Activated T-cell treated with anti-CD3 and anti-CD28 coated beads for 4 hours (primary cell): ENCODE results near the gene RRAGC.
"Not testable (repeated sequence)": the region's sequence is repeated elsewhere in the genome, so short reads cannot be mapped to it uniquely, and the experiment has no call there.

Experiments
- DNase-seq: peaks from one replicate; pipeline ENCODE4 v3.0.0-alpha.2; 2020

Gene RRAGC

GRCh38 chr1:38852780-38853179 is 6.8 kb downstream of the RRAGC start:
- no peak for DNase-seq

DNA sequence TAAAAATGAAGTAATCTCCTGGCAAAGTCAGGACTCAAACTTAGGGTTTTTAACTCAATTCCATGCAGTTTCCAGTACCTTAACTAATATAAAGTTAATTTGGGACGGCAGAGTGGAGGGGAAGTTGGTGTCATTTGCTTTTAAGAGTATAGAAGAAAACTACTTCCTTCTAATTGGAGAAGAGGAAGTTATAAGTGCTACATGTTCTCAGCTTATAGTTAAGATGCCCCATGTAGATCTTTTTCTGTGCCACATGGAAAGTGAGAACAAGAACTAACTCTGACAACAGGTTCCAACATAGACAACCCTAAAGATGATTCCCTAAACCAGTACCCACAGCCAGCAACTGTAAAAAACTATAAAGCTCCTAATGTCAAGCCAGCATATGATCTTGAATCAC is 11.5 kb downstream of the RRAGC start:
- no peak for DNase-seq

DNA sequence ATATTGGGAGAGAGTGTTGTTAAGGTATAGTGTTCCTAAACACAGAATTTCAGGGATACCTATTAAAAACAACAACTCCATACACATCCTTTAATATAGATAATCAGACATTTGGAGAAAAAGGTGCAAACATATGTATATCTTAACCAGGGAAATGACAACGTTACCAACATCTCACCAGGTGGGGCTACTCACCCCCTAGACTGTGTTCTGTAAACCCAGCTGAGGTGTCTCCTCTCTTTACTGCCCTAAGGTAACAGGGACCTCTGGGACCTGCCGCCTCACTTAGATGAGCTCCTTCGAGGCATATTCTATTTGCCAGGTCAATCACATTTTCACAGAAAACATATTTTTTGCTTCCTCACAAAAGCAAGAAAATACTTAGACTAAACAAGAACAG is 13.4 kb downstream of the RRAGC start:
- DNase-seq = no peak

GRCh38 chr1:38845088-38845487 is 14.5 kb downstream of the RRAGC start:
- DNase-seq = not testable (repeated sequence)

- no peak for DNase-seq
Measured at GRCh38 chr1:38840281-38840680, 19.3 kb downstream of the RRAGC start.

GRCh38 chr1:38839363-38839762 is 20.2 kb downstream of the RRAGC start:
- DNase-seq = no peak

DNA sequence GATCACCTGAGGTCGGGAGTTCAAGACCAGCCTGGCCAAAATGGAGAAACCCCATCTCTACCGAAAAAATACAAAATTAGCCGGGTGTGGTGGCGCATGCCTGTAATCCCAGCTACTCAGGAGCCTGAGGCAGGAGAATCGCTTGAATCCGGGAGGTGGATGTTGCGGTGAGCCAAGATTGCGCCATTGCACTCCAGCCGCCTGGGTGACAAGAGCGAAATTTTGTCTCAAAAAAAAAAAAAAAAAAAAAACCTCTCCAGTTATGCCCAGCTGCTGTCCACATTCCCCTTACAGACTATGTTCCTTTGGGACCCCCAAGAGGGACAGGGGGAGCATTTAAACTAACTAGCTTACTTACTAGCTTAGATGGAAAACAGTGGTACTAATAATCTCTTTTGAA is 23.3 kb downstream of the RRAGC start:
- DNase-seq = not testable (repeated sequence)

GRCh38 chr1:38834937-38835827 is 24.4 kb downstream of the RRAGC start:
- peak; percentile 44 for DNase-seq

- no peak for DNase-seq
Measured at GRCh38 chr1:38834221-38834782, 25.3 kb downstream of the RRAGC start.

- DNase-seq = no peak
Measured at GRCh38 chr1:38833146-38833545, 26.4 kb downstream of the RRAGC start.

DNA sequence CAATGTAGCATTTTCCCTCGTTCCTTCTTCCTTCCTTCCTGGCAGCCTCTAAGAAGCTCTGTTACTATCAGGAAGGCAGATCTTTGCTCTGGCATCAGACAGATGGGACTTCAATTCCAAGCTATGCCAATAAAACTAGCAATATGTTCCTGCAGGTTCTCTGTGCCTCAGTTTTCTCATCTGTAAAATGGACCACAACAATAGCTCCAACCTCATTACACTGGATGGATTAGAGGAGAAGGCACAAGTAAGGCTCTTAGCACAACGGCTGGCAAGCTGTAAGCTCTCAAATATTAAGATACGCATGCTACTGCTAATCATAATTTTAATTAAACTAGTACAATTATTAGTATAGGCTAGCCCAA is 27.2 kb downstream of the RRAGC start:
- DNase-seq = no peak

DNA sequence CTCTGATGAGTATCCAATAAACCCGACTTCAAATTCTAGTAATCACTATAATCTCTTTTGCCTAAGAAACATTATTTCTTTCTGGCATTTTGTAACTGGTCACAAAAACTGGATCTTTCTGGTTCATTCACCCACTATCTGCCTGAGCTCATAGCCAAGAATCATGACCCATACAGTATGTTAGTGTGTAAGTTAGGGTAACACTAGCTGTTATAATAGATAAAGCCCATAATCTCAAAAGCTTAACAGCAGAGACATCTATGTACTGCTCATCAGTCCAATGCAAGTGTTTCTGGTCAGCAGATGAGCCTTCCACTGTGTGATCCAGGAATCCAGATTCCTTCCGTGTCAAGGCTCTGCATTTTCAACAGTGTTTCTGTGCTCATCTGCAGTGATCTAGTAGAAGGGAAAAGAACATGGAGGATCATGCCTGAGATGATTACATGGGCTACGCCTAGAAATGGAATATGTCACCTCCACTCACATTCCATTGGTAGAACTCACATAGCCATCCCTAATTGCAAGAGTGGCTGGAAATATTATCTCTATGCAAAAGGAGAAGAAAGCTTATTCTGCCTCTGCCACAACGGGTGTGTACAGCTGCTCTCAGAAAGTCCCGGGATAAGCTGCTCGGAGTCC is 27.7 kb downstream of the RRAGC start:
- DNase-seq = no peak

- DNase-seq = no peak
Measured at GRCh38 chr1:38829368-38829767, 30.2 kb downstream of the RRAGC start.

DNA sequence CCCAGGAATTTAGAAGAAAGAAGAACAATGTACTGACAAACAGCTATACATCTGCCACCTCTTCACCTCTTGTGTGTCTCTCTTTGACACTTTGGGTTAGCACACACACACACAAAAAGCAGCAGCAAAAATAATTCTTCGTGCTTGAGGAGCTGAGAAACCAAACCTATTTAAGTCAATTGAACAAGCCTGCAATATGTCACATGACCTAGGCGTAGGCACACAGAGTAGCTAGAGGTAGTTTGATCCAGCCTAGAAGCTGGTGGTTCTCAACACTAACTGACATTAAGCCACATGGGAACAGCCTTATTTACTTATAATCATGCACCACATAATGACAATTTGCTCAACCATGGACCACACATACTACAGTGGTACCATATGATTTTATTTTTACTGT is 32.3 kb downstream of the RRAGC start:
- DNase-seq = no peak

GRCh38 chr1:38826886-38827285 is 32.7 kb downstream of the RRAGC start:
- no peak for DNase-seq

DNA sequence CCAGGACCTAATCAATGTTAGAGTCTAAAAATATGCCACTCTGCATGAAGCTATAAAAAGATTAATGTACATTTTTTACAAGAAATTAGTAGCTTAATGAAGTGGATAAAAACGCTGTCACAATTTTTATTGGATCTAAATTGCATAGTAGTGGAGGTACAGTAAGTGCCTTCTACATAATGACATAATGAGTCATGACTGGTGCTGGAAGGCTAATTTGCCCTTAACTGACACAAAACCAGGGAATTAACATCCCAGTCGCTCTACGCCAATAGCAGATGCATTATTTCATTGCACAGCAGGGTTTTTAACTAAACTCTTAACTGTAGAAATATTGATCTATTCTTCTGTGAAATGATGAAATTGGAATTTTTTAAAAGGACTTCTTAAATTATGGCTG is 33.3 kb downstream of the RRAGC start:
- no peak for DNase-seq

GRCh38 chr1:38820860-38821259 is 38.7 kb downstream of the RRAGC start:
- DNase-seq = no peak

DNA sequence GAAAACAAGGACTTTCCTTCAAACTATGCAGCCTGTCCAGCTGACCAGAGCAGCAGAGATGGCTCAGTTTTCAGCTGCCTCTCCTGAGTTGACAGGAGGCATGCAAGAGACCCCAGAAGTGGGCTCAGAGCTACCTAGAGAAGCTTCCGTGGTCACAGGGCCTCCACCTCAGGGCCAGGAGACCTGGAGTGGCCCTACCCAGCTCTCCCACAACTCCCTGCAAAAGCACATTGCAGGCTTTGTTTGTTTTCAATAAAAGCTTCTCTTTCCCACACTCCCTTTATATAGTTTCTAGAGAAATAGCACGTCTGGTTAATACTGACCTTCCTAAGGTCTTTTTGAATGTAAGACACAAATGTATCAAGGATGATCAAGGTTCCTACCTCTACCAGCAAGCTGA is 40.1 kb downstream of the RRAGC start:
- DNase-seq = no peak

- DNase-seq = no peak
Measured at GRCh38 chr1:38819040-38819439, 40.5 kb downstream of the RRAGC start.

GRCh38 chr1:38818175-38818976 is 41.2 kb downstream of the RRAGC start:
- peak; percentile 43 for DNase-seq

DNA sequence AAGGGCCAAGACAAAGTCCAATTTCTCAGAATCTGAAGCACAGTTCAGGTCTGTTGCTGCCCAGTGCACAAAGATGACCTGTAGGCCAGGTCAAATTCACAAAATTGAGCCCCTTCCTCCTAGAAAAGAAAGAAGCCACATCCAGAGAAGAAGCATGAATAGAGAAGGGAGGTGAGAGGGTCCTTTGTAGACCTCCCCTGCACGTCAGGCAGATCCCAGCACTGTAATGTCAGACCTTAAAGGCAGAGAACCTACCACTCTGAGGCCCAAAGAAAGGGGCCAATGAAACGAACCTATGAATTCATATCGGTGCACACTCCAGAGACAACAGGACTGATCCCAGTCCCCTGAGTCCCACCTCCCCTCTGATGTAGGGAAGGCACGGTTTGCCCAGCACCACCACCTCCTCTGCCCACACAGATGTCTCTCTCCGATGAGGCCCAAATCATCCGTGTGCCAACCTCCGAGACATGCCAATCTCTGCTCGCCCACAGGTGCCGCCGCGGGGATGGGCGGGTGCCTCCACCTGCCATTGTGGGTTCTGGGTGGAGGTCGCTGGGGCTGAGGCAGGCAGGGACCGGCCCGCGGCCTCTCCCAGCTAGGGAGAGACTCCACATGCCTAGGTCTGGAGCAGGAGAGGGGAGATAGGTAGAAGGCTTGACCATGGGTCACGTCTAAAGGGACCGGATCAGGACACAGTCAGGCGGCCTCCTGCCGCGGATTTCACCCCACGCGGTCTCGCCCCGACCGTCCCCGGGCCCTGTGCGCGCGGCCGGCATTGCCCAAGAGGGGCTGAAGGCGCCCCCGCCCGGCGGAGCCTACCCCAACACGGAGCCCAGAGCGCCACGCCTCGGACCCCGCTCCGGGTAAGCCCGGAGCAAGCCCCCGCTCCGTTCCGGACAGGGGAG is 42.1 kb downstream of the RRAGC start:
- no peak for DNase-seq

DNA sequence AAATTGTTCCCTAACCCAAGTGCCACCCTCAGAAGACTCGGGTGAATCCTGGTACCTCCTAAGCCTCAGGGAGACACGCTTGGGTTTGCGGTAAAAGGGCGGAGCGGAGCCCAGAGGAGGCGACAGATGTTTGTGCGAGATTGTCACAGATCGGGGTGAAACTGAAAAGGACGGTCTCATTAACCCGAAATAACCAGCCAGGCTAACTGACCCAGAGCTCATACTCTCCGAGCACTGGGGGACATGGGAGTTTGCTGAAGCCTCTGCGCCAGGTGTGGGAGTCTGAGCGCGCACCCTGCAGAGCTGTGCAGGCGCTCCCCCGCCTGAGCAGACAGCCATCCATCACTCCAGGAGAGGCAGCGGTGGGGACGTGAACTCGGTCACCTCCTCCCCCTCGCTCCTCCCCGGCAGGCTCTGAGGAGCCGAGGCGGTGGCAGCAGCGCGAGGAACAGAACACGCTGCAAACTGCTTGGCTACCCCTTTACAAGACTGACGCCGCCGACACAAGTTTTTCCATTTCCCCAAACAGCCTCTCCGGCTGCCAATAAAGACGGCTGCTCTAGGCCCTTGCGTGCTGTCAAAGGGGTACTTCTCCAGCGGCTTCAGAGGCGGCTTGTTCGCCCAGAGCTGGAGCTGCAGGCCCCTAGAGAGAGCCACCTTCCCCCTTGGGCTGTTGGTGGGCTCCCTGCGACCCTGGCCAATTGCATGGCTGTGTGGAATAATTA is 43.5 kb downstream of the RRAGC start:
- no peak for DNase-seq
